SK-N-SH (cell line): ENCODE data around the gene SLC52A3.

Source experiments
- CHD2 ChIP-seq: fragments of 150-350 bp; IDR thresholded peaks from 2 replicates; pipeline ENCODE4 v1.6.1; 2018; ENCODE audit warnings: low read length; ENCODE audit not compliant: partially characterized antibody
- CTCF ChIP-seq: fragments of 200-600 bp; sonication (generic); IDR thresholded peaks from 2 replicates; pipeline ENCODE4 v1.6.1; 2017; ENCODE audit warnings: antibody characterized with exemption, mild to moderate bottlenecking, moderate library complexity
- EP300 ChIP-seq, 2 experiments: IDR thresholded peaks; 2 replicates each; pipeline versions ENCODE4 v1.4.0 to v1.6.1; 2012; ENCODE audit warnings: borderline replicate concordance in 1 of 2, low read depth in 1 of 2, low read length in 1 of 2
- FOXJ3 ChIP-seq: sonication (generic); formaldehyde crosslinking; IDR thresholded peaks from 2 replicates; pipeline ENCODE4 v1.5.1; 2020; ENCODE audit warnings: mild to moderate bottlenecking, missing genetic modification reagents
- FOXM1 ChIP-seq: IDR thresholded peaks from 2 replicates; pipeline ENCODE4 v1.4.0; 2012; ENCODE audit warnings: low read depth, mild to moderate bottlenecking
- GABPA ChIP-seq: IDR thresholded peaks from 2 replicates; pipeline ENCODE4 v1.4.0; 2012; ENCODE audit warnings: low read depth, mild to moderate bottlenecking
- POLR2AphosphoS5 ChIP-seq: IDR thresholded peaks from 2 replicates; pipeline ENCODE4 v1.6.1; 2012; ENCODE audit warnings: low read depth, low read length
- REST ChIP-seq: IDR thresholded peaks from 2 replicates; pipeline ENCODE4 v1.6.1; 2012; ENCODE audit warnings: mild to moderate bottlenecking, low read depth, low read length, moderate library complexity
- RFX5 ChIP-seq: IDR thresholded peaks from 2 replicates; pipeline ENCODE4 v1.6.1; 2012; ENCODE audit warnings: mild to moderate bottlenecking, improper control_type of control experiment, low read length
- RXRA ChIP-seq: IDR thresholded peaks from 2 replicates; pipeline ENCODE4 v1.4.0; 2012; ENCODE audit warnings: low read depth, mild to moderate bottlenecking, borderline replicate concordance
- TAF1 ChIP-seq: IDR thresholded peaks from 2 replicates; pipeline ENCODE4 v1.6.1; 2012; ENCODE audit warnings: low read depth, mild to moderate bottlenecking, low read length, moderate library complexity, borderline replicate concordance
- YY1 ChIP-seq: IDR thresholded peaks from 2 replicates; pipeline ENCODE4 v1.4.0; 2012; ENCODE audit warnings: low read depth, mild to moderate bottlenecking

DNA sequence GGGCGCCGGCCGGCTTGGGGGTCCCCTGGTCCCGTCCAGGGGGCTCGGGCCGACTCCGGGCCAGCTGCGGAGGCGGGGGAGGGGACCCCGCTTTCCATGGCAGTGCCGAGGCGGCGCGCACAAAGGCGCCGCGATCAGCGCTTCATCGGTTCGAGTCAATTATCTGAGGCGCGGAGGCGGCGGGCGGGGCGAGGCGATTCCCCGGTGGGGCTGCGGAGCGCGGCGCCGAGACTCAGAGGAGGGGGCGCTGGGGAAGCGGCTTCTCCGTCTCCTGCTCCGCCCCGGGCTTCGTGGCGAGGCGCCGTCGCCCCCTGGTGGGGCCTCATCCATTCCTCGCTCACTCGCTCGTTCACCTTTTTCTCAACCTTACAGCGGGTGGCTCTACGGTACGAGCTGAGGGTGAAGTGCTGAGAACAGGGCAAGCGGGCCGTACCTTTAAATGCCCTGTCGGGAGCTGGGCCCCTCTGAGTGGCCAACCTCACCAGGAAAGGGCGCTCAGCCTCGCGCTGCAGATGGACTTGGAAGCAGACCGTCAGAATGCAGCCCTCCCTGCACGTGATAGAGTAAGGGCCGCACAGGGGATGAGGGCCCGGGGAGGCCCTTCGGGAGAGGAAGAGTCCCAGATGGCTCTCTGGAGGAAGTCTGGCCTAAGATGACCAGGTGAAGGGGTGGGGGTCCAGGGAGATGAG, 39.9 kb downstream of the SLC52A3 start:
- TF ChIP-seq CTCF (peak; percentile 62), GABPA (no peak), FOXM1 (no peak), CHD2 (no peak), TAF1 (no peak), RXRA (no peak), REST (no peak), FOXJ3 (no peak), EP300 (IDR thresholded peaks at IDR 0.05; ENCODE audit: borderline replicate concordance in 1 of 2, low read depth in 1 of 2, low read length in 1 of 2) (no peak), YY1 (no peak), RFX5 (no peak), POLR2AphosphoS5 (no peak)
